IMR-90 (cell line): ENCODE results near the gene RGPD3. TPM values are rescaled to one million over a fixed set of nuclear protein-coding genes. Genes with fewer than 3 reads are reported as not detected.

Source experiments
- ATAC-seq: fragments of 200-7000 bp; cut with Tn5 transposase; 2 replicates; pipeline ENCODE4 v1.9.1; 2020; ENCODE audit warnings: low read depth, mild to moderate bottlenecking, moderate library complexity
- BruUV-seq: library from RNA; stranded (reverse); fragments of 400-500 nt; replicated peaks from 2 replicates; lab custom pipeline; 2021; lab: Mats Ljungman, UMichigan
- CTCF ChIA-PET: fragments of 300-600 bp; formaldehyde crosslinking; extraction: SDS; loops from one replicate; lab custom pipeline; 2021; ENCODE audit warnings: antibody characterized with exemption; lab: Yijun Ruan, JAX
- POLR2A ChIA-PET: fragments of 300-600 bp; sonication (Branson Sonifier 250); formaldehyde crosslinking; loops from one replicate; lab custom pipeline; 2022; ENCODE audit warnings: antibody characterized with exemption; ENCODE audit not compliant: unreplicated experiment; lab: Charles Lee
- DNase-seq: peaks from one replicate; pipeline ENCODE4 v3.0.0; 2013
- H2AFZ ChIP-seq: replicated peaks from 2 replicates; pipeline ENCODE3; 2013; ENCODE audit warnings: low read length, mild to moderate bottlenecking; ENCODE audit not compliant: poor library complexity
- H2AK5ac ChIP-seq: 2 replicates; pipeline ENCODE4 v1.6.1; 2013; ENCODE audit warnings: low read depth, low read length, inconsistent platforms
- H2AK9ac ChIP-seq: replicated peaks from 2 replicates; pipeline ENCODE3; 2013; ENCODE audit warnings: mild to moderate bottlenecking, low read depth, low read length, moderate library complexity; ENCODE audit not compliant: poor library complexity
- H2BK120ac ChIP-seq: 2 replicates; pipeline ENCODE4 v1.6.1; 2013; ENCODE audit warnings: low read depth, low read length, inconsistent platforms
- H2BK15ac ChIP-seq: 3 replicates; pipeline ENCODE4 v1.6.1; 2013; ENCODE audit warnings: low read depth, low read length, inconsistent platforms
- H2BK20ac ChIP-seq: 2 replicates; pipeline ENCODE4 v1.6.1; 2013; ENCODE audit warnings: low read depth, mild to moderate bottlenecking, inconsistent platforms, low read length, moderate library complexity
- H2BK5ac ChIP-seq: 2 replicates; pipeline ENCODE4 v1.6.1; 2013; ENCODE audit warnings: mild to moderate bottlenecking, low read depth, low read length, inconsistent platforms; ENCODE audit not compliant: poor library complexity, severe bottlenecking
- H3K14ac ChIP-seq: replicated peaks from 2 replicates; pipeline ENCODE4 v1.6.1; 2013; ENCODE audit warnings: low read depth, low read length, inconsistent platforms
- H3K18ac ChIP-seq: 2 replicates; pipeline ENCODE4 v1.6.1; 2013; ENCODE audit warnings: low read depth, low read length, control low read depth
- H3K23ac ChIP-seq: 2 replicates; pipeline ENCODE4 v1.6.1; 2013; ENCODE audit warnings: low read depth, low read length, inconsistent platforms
- H3K27ac ChIP-seq: 2 replicates; pipeline ENCODE4 v1.5.1; 2013; ENCODE audit warnings: mild to moderate bottlenecking, control low read depth, low read length; ENCODE audit not compliant: insufficient read depth
- H3K27me3 ChIP-seq: 2 replicates; pipeline ENCODE4 v1.6.1; 2013; ENCODE audit warnings: low read length; ENCODE audit not compliant: control insufficient read depth, insufficient read depth
- H3K36me3 ChIP-seq: 2 replicates; pipeline ENCODE4 v1.6.1; 2013; ENCODE audit warnings: low read length, mixed read lengths; ENCODE audit not compliant: control insufficient read depth, insufficient read depth
- H3K4ac ChIP-seq: 2 replicates; pipeline ENCODE4 v1.6.1; 2013; ENCODE audit warnings: low read depth, low read length, inconsistent platforms
- H3K4me1 ChIP-seq: 2 replicates; pipeline ENCODE4 v1.6.1; 2013; ENCODE audit warnings: low read length, mixed read lengths; ENCODE audit not compliant: control insufficient read depth, insufficient read depth
- H3K4me2 ChIP-seq: 2 replicates; pipeline ENCODE4 v1.6.1; 2013; ENCODE audit warnings: low read depth, mild to moderate bottlenecking, control low read depth, low read length, moderate library complexity
- H3K4me3 ChIP-seq: 2 replicates; pipeline ENCODE4 v1.5.1; 2013; ENCODE audit warnings: low read depth, mild to moderate bottlenecking, control low read depth, low read length, moderate library complexity; ENCODE audit not compliant: insufficient read depth
- H3K56ac ChIP-seq: 2 replicates; pipeline ENCODE4 v1.6.1; 2013; ENCODE audit warnings: low read length, inconsistent platforms; ENCODE audit not compliant: insufficient read depth; ENCODE audit errors: extremely low read depth
- H3K79me1 ChIP-seq, 2 experiments: 2 replicates each; pipeline ENCODE4 v1.6.1; 2013; ENCODE audit warnings: low read length in 2 of 2, inconsistent platforms in 1 of 2, low read depth in 1 of 2
- H3K9ac ChIP-seq: 2 replicates; pipeline ENCODE4 v1.6.1; 2013; ENCODE audit warnings: low read depth, low read length, control low read depth
- H3K9me1 ChIP-seq: 2 replicates; pipeline ENCODE4 v1.6.1; 2013; ENCODE audit warnings: low read length, inconsistent platforms; ENCODE audit not compliant: insufficient read depth
- H3K9me3 ChIP-seq: 2 replicates; pipeline ENCODE4 v1.6.1; 2013; ENCODE audit warnings: low read length; ENCODE audit not compliant: control insufficient read depth, insufficient read depth
- H4K20me1 ChIP-seq: 2 replicates; pipeline ENCODE4 v1.6.1; 2013; ENCODE audit warnings: low read length, inconsistent platforms; ENCODE audit not compliant: insufficient read depth
- H4K5ac ChIP-seq: 2 replicates; pipeline ENCODE4 v1.6.1; 2013; ENCODE audit warnings: mild to moderate bottlenecking, low read depth, low read length, control low read depth
- H4K8ac ChIP-seq, 2 experiments: 2 replicates each; pipeline ENCODE4 v1.6.1; 2013; ENCODE audit warnings: low read depth in 2 of 2, low read length in 2 of 2, control low read depth in 1 of 2, inconsistent platforms in 1 of 2
- H4K91ac ChIP-seq: 2 replicates; pipeline ENCODE4 v1.6.1; 2013; ENCODE audit warnings: low read depth, low read length, inconsistent platforms; ENCODE audit not compliant: insufficient read depth
- BHLHE40 ChIP-seq: fragments of 150-350 bp; IDR thresholded peaks from 2 replicates; pipeline ENCODE4 v1.6.1; 2016; ENCODE audit warnings: mild to moderate bottlenecking, low read depth, low read length
- CHD1 ChIP-seq: IDR thresholded peaks from 2 replicates; pipeline ENCODE4 v1.6.1; 2012; ENCODE audit warnings: low read depth, low read length, improper control_type of control experiment
- ELK1 ChIP-seq: fragments of 150-350 bp; IDR thresholded peaks from 2 replicates; pipeline ENCODE4 v1.6.1; 2016; ENCODE audit warnings: low read depth, mild to moderate bottlenecking, low read length, moderate library complexity, borderline replicate concordance
- FOS ChIP-seq: fragments of 150-350 bp; IDR thresholded peaks from 2 replicates; pipeline ENCODE4 v1.6.1; 2016; ENCODE audit warnings: low read depth, low read length
- POLR2A ChIP-seq: IDR thresholded peaks from 2 replicates; pipeline ENCODE4 v1.6.1; 2012; ENCODE audit warnings: mild to moderate bottlenecking, low read depth, low read length
- SMC3 ChIP-seq: fragments of 150-350 bp; IDR thresholded peaks from 2 replicates; pipeline ENCODE4 v1.6.1; 2016; ENCODE audit warnings: low read depth, mild to moderate bottlenecking, antibody characterized with exemption, low read length, moderate library complexity
- USF2 ChIP-seq: fragments of 150-350 bp; IDR thresholded peaks from 2 replicates; pipeline ENCODE4 v1.6.1; 2017; ENCODE audit warnings: mild to moderate bottlenecking, antibody characterized with exemption, low read length, low read depth
- WGBS, 2 experiments: methylation state at CpG; one replicate each; pipeline versions ENCODE4 v1.1.5 to v1.1.7; 2013; ENCODE audit warnings: missing lambda C conversion rate in 2 of 2; ENCODE audit not compliant: insufficient read length in 1 of 2; ENCODE audit errors: extremely low coverage in 2 of 2; 5-methylcytosine and 5-hydroxymethylcytosine counted together
- dilution Hi-C: fragments of 300-500 bp; cut with HindIII; formaldehyde crosslinking; loops from one replicate; pipeline ENCODE4 v1.14.3; 2018; ENCODE audit warnings: low sequenced_read_pairs; ENCODE audit not compliant: unreplicated experiment
- in situ Hi-C: fragments of 300-500 bp; cut with MboI; formaldehyde crosslinking; loops from 3 replicates; pipeline ENCODE4 v1.14.3; 2019; ENCODE audit warnings: low sequenced_read_pairs, inconsistent platforms, mixed read lengths
- intact Hi-C: fragments of 100-400 bp; cut with micrococcal nuclease; formaldehyde crosslinking; loops from 2 replicates; pipeline ENCODE4 v1.10.0; 2022
- polyA plus RNA-seq, 3 experiments: library from polyadenylated mRNA; depleted of rRNA; stranded (reverse); fragments of >200 nt; gene quantifications; 2 replicates each; pipeline ENCODE4 v1.2.3, GENCODE V29; 2012; ENCODE audit warnings: low replicate concordance in 1 of 3
- total RNA-seq: library from RNA; depleted of rRNA; stranded (reverse); fragments of >200 nt; gene quantifications from 2 replicates; pipeline ENCODE4 v1.2.3, GENCODE V29; 2012

The RGPD3 gene
- total and polyA plus RNA-seq, 2 of the 4 experiments (the other 2 are of a cell fraction): 0.07 to 0.18 TPM

- Histone ChIP-seq H4K8ac (no peak overlapping the region), H4K91ac (no peak overlapping the region), H2AK5ac (no peak overlapping the region), H3K4me1 (no peaks in the 10 kb centered on the region), H3K4me3 (no peak overlapping the region), H3K9me3 (no peaks in the 10 kb centered on the region), H2BK15ac (no peak overlapping the region), H3K27ac (no peak overlapping the region), H2BK20ac (no peak overlapping the region), H3K4me2 (no peak overlapping the region), H2BK5ac (no peak overlapping the region), H3K14ac (no peak overlapping the region), H4K20me1 (no peaks in the 10 kb centered on the region), H3K79me1 (no peaks in the 10 kb centered on the region), H3K4ac (no peak overlapping the region), H2BK120ac (no peak overlapping the region), H3K9ac (no peak overlapping the region), H2AK9ac (no peak overlapping the region), H4K5ac (no peak overlapping the region), H2AFZ (no peak overlapping the region), H3K27me3 (no peaks in the 10 kb centered on the region), H3K36me3 (no peaks in the 10 kb centered on the region), H3K18ac (no peak overlapping the region), H3K23ac (no peak overlapping the region), H3K9me1 (no peaks in the 10 kb centered on the region), H3K56ac (no peak overlapping the region)
- DNase-seq (no peak), ATAC-seq (no peak)
- TF ChIP-seq FOS (no peak), POLR2A (no peak), ELK1 (no peak), USF2 (no peak), SMC3 (no peak), BHLHE40 (no peak), CHD1 (no peak)
- in situ Hi-C loops: no loop called here
- intact Hi-C loops: no loop called here
- POLR2A ChIA-PET: no interaction called here
- CTCF ChIA-PET: no interaction called here
- no TSS peak for BruUV-seq
- WGBS, 2 experiments: no CpG with 5 or more reads among the region's 5 CpGs
- dilution Hi-C loops: no loop called here
These were observed 110.1 kb downstream of the RGPD3 start for GRCh38 chr2:106358081-106358480.
